ENCODE measurements around the gene BTNL9. TPM values are rescaled to one million over a fixed set of nuclear protein-coding genes. Genes with fewer than 3 reads are reported as not detected.

Gene BTNL9
- total RNA-seq, 4 donors from 2014 or later: 24.9 to 54.9 (median 47.5) TPM

GRCh38 chr5:181062631-181063030 lies 22.6 kb downstream of the BTNL9 start:
- H3K36me3 ChIP-seq: no peaks in the 10 kb centered on the region
- H3K27me3 ChIP-seq: peaks cover 0 to 49% of the 10 kb centered on the region in 2 donors
- no peak for DNase-seq (ENCODE audit: low spot score in 2 of 2)
- TF ChIP-seq POLR2A (IDR thresholded peaks at IDR 0.05) (no peak), EP300 (IDR thresholded peaks at IDR 0.05) (no peak)
- TF ChIP-seq, protein P1, sequence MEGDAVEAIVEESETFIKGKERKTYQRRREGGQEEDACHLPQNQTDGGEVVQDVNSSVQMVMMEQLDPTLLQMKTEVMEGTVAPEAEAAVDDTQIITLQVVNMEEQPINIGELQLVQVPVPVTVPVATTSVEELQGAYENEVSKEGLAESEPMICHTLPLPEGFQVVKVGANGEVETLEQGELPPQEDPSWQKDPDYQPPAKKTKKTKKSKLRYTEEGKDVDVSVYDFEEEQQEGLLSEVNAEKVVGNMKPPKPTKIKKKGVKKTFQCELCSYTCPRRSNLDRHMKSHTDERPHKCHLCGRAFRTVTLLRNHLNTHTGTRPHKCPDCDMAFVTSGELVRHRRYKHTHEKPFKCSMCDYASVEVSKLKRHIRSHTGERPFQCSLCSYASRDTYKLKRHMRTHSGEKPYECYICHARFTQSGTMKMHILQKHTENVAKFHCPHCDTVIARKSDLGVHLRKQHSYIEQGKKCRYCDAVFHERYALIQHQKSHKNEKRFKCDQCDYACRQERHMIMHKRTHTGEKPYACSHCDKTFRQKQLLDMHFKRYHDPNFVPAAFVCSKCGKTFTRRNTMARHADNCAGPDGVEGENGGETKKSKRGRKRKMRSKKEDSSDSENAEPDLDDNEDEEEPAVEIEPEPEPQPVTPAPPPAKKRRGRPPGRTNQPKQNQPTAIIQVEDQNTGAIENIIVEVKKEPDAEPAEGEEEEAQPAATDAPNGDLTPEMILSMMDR (IDR thresholded peaks at IDR 0.05): no peak
- H3K9me3 ChIP-seq: peaks cover 0 to 5% (median 0%) of the 10 kb centered on the region in 4 donors
- H3K4me3 ChIP-seq: no peak overlapping the region
- no peak overlapping the region for H3K27ac ChIP-seq
- H3K4me1 ChIP-seq: peaks cover 0 to 8% (median 0%) of the 10 kb centered on the region in 4 donors
- 87 to 90% methylated on average over 6 of the region's 6 CpGs for WGBS, 2 donors

DNA sequence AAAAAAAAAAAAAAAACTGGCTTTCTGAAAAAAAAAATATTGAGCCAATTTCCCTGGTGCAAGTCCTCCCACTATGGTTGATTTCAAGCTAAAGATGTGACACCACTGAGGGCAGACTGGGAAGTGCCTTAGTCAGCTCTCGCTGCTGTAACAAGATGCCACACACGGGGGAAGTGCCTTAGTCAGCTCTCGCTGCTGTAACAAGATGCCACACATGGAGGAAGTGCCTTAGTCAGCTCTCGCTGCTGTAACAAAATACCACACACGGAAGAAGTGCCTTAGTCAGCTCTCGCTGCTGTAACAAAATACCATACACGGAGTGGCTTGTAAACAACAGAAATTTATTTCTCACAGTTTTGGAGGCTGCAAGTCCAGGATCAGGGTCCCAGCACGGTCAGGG lies 23.4 kb downstream of the BTNL9 start:
- Histone ChIP-seq H3K4me3 (no peak overlapping the region), H3K27me3 (peaks cover 0 to 40% of the 10 kb centered on the region in 2 donors), H3K9me3 (peaks cover 0 to 5% (median 0%) of the 10 kb centered on the region in 4 donors), H3K4me1 (peaks cover 0 to 8% (median 0%) of the 10 kb centered on the region in 4 donors), H3K36me3 (no peaks in the 10 kb centered on the region), H3K27ac (no peak overlapping the region)
- TF ChIP-seq, protein P1 (IDR thresholded peaks at IDR 0.05): no peak
- no peak for TF ChIP-seq POLR2A (IDR thresholded peaks at IDR 0.05)
- no peak for TF ChIP-seq EP300 (IDR thresholded peaks at IDR 0.05)
- DNase-seq (ENCODE audit: low spot score in 2 of 2): no peak
- WGBS, 2 donors: 84 to 89% methylated on average over 8 of the region's 8 CpGs

GRCh38 chr5:181064987-181065386 lies 24.9 kb downstream of the BTNL9 start:
- DNase-seq (ENCODE audit: low spot score in 2 of 2): no peak
- no peak overlapping the region for H3K4me3 ChIP-seq
- H3K36me3 ChIP-seq: no peaks in the 10 kb centered on the region
- peaks cover 0 to 27% of the 10 kb centered on the region in 2 donors for H3K27me3 ChIP-seq
- no peak overlapping the region for H3K27ac ChIP-seq
- peaks cover 0 to 8% (median 0%) of the 10 kb centered on the region in 4 donors for H3K9me3 ChIP-seq
- WGBS, 2 donors: 83 to 93% methylated on average over 7 of the region's 7 CpGs
- TF ChIP-seq, protein P1 (IDR thresholded peaks at IDR 0.05): no peak
- TF ChIP-seq EP300 (IDR thresholded peaks at IDR 0.05) (no peak), POLR2A (IDR thresholded peaks at IDR 0.05) (no peak)
- H3K4me1 ChIP-seq: no peaks in the 10 kb centered on the region

DNA sequence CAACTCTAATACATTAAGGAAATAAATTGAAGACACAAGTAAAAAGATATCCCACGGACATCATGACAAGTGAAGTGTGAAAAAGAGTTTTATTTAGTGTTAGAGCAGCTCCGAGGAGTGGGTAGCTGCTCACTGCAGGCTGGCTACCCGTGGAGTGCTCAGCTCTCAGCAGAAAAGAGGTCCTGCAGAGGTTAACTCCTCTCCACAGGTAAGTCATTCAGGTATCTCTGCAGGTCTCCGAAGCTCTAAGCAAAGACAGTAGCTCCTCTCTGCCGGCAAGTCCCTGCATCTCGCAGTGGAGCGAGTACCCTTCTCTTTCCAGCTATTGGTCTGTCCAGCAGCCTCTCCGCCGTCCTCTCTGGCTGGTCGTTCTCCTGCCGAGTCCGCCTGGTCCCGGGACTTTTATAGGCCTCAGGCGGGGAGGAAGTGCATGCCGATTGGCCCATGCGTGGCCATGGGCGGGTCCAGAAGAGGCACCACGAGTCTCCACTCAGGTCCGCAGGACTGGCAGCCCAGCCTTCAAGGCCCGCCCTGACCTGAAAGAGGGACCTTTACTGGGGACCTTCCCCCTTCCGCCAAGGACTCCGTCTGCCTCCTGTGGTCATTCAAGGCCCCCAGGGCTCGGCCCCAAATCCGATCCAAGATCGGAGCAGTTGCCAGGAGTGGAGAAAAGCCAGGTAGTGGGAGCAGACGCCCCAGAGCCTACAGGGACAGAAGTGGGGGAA lies 29.9 kb downstream of the BTNL9 start:
- DNase-seq (ENCODE audit: low spot score in 2 of 2): no peak
- Histone ChIP-seq H3K27me3 (peaks cover 0 to 11% of the 10 kb centered on the region in 2 donors), H3K36me3 (no peaks in the 10 kb centered on the region)

DNA sequence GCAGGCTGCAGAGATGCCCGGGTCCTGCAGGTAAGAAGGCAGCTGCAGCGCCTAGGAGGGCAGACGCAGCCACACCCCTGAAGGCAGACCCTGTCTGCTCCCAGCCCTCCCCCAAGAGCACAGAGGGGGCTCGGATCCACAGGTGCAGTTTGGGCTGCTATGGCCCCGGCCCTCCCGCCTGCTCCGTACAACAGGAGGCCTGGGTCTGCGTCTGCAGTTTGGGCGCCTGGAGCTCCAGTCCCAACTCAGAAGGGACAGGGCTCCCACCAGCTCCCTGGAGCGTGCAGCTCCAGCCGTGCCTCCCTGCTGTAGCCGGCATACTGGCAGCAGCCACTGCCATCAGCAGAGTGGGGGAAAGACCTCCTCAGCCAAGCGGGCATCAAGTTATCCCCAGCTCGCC lies 30.5 kb downstream of the BTNL9 start:
- 65 to 71% methylated on average over 6 to 10 of the region's 14 CpGs for WGBS, 2 donors
- TF ChIP-seq EP300 (IDR thresholded peaks at IDR 0.05) (no peak), POLR2A (IDR thresholded peaks at IDR 0.05) (no peak)
- TF ChIP-seq, protein P1 (IDR thresholded peaks at IDR 0.05): no peak

More for the DNA sequence above, 29.9 kb downstream of the BTNL9 start:
- Histone ChIP-seq H3K9me3 (peaks cover 0 to 27% (median 0%) of the 10 kb centered on the region in 4 donors), H3K4me1 (no peaks in the 10 kb centered on the region), H3K4me3 (no peak overlapping the region), H3K27ac (no peak overlapping the region)
- TF ChIP-seq POLR2A (IDR thresholded peaks at IDR 0.05) (no peak), EP300 (IDR thresholded peaks at IDR 0.05) (no peak)
- TF ChIP-seq, protein P1 (IDR thresholded peaks at IDR 0.05): no peak
- 46 to 56% methylated on average over 22 to 26 of the region's 26 CpGs for WGBS, 2 donors

More for the DNA sequence above, 30.5 kb downstream of the BTNL9 start:
- no peak overlapping the region for H3K27ac ChIP-seq
- H3K9me3 ChIP-seq: peaks cover 0 to 33% (median 0%) of the 10 kb centered on the region in 4 donors
- H3K4me3 ChIP-seq: no peak overlapping the region
- H3K4me1 ChIP-seq: no peaks in the 10 kb centered on the region
- no peak for DNase-seq (ENCODE audit: low spot score in 2 of 2)
- H3K27me3 ChIP-seq: peaks cover 0 to 11% of the 10 kb centered on the region in 2 donors
- H3K36me3 ChIP-seq: no peaks in the 10 kb centered on the region
